HG02642 (cell line): ENCODE results near the gene FKBP7.
A peak's percentile ranks its signal among the peaks of the same experiment; 100 is the strongest.
"Not testable (repeated sequence)": the region's sequence is repeated elsewhere in the genome, so short reads cannot be mapped to it uniquely, and the experiment has no call there.

Source experiments
- ATAC-seq: cut with Tn5 transposase; IDR thresholded peaks from one replicate; pipeline ENCODE4 v1.9.1; 2021; ENCODE audit warnings: mild to moderate bottlenecking; ENCODE audit not compliant: unreplicated experiment, poor library complexity

FKBP7 gene

GRCh38 chr2:178478439-178479274 is at the start of gene FKBP7:
Gene FKBP7, minus strand, starts transcription at chr2:178478600. Its CDS starts 101 bp downstream, at chr2:178478499.
- ATAC-seq = peak; percentile 47

- ATAC-seq = no peak
Observed at GRCh38 chr2:178527592-178527991, 49.2 kb upstream of the FKBP7 start.

- no peak for ATAC-seq
Observed at GRCh38 chr2:178526256-178526655, 47.9 kb upstream of the FKBP7 start.

GRCh38 chr2:178525460-178525859 is 47.1 kb upstream of the FKBP7 start:
- ATAC-seq = not testable (repeated sequence)

- not testable (repeated sequence) for ATAC-seq
Observed at GRCh38 chr2:178525010-178525409, 46.6 kb upstream of the FKBP7 start.

GRCh38 chr2:178523596-178524134 is 45.3 kb upstream of the FKBP7 start:
- peak; percentile 16 for ATAC-seq

GRCh38 chr2:178522950-178523595 is 44.7 kb upstream of the FKBP7 start:
- ATAC-seq = peak; percentile 96

GRCh38 chr2:178521304-178522150 is 43.1 kb upstream of the FKBP7 start:
- no peak for ATAC-seq

GRCh38 chr2:178517496-178517895 is 39.1 kb upstream of the FKBP7 start:
- no peak for ATAC-seq

- no peak for ATAC-seq
Observed at GRCh38 chr2:178514664-178515063, 36.3 kb upstream of the FKBP7 start.

GRCh38 chr2:178513876-178514275 is 35.5 kb upstream of the FKBP7 start:
- no peak for ATAC-seq

GRCh38 chr2:178512484-178512883 is 34.1 kb upstream of the FKBP7 start:
- ATAC-seq = no peak

- no peak for ATAC-seq
Observed at GRCh38 chr2:178510384-178510783, 32.0 kb upstream of the FKBP7 start.

- no peak for ATAC-seq
Observed at GRCh38 chr2:178508646-178509045, 30.2 kb upstream of the FKBP7 start.

GRCh38 chr2:178506949-178507348 is 28.5 kb upstream of the FKBP7 start:
- no peak for ATAC-seq

GRCh38 chr2:178506524-178506923 is 28.1 kb upstream of the FKBP7 start:
- ATAC-seq = no peak

GRCh38 chr2:178506101-178506500 is 27.7 kb upstream of the FKBP7 start:
- no peak for ATAC-seq

- ATAC-seq = no peak
Observed at GRCh38 chr2:178502751-178503150, 24.4 kb upstream of the FKBP7 start.

GRCh38 chr2:178499640-178500039 is 21.2 kb upstream of the FKBP7 start:
- no peak for ATAC-seq

GRCh38 chr2:178498137-178498536 is 19.7 kb upstream of the FKBP7 start:
- no peak for ATAC-seq
